ENCODE results near the gene RPP21.

The RPP21 gene

GRCh38 chr6:30344868-30345671 lies at the start of gene RPP21:
Gene RPP21, plus strand, starts transcription at chr6:30345156. Its CDS starts 16 bp downstream, at chr6:30345172.
- TF ChIP-seq, protein P1, sequence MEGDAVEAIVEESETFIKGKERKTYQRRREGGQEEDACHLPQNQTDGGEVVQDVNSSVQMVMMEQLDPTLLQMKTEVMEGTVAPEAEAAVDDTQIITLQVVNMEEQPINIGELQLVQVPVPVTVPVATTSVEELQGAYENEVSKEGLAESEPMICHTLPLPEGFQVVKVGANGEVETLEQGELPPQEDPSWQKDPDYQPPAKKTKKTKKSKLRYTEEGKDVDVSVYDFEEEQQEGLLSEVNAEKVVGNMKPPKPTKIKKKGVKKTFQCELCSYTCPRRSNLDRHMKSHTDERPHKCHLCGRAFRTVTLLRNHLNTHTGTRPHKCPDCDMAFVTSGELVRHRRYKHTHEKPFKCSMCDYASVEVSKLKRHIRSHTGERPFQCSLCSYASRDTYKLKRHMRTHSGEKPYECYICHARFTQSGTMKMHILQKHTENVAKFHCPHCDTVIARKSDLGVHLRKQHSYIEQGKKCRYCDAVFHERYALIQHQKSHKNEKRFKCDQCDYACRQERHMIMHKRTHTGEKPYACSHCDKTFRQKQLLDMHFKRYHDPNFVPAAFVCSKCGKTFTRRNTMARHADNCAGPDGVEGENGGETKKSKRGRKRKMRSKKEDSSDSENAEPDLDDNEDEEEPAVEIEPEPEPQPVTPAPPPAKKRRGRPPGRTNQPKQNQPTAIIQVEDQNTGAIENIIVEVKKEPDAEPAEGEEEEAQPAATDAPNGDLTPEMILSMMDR (IDR thresholded peaks at IDR 0.05; ENCODE audit: borderline replicate concordance, insufficient read depth, low read depth, low read length) = no peak
- peak within 1 kb of the TSS; percentile 74 for H3K4me3 ChIP-seq (ENCODE audit: low read depth, low read length)

DNA sequence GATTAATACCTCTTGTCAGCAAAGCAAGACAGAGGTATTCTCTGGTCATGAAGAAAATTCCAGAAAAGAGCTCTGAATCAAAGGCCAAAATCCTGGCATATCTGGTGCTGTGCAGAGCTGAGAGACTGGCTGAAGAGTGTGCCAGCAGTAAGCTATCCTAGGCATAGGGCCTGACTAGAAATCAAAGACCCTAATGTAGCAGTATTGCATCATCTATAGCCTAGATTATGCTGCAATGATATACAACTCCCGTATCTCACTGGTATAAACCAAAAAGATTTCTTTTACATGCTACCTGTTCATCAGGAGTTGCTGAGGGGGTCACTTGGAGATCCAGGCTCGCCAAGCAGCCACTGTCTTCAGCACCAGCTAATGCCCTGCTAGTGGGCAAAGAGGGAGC lies 49.1 kb upstream of the RPP21 start:
- no peak overlapping the region for H3K4me3 ChIP-seq (ENCODE audit: low read depth, low read length)
- TF ChIP-seq, protein P1 (IDR thresholded peaks at IDR 0.05; ENCODE audit: borderline replicate concordance, insufficient read depth, low read depth, low read length) = no peak

- no peak overlapping the region for H3K4me3 ChIP-seq (ENCODE audit: low read depth, low read length)
- TF ChIP-seq, protein P1 (IDR thresholded peaks at IDR 0.05; ENCODE audit: borderline replicate concordance, insufficient read depth, low read depth, low read length) = no peak
Observed at GRCh38 chr6:30304002-30304401, 41.0 kb upstream of the RPP21 start.

- no peak overlapping the region for H3K4me3 ChIP-seq (ENCODE audit: low read depth, low read length)
- TF ChIP-seq, protein P1 (IDR thresholded peaks at IDR 0.05; ENCODE audit: borderline replicate concordance, insufficient read depth, low read depth, low read length) = no peak
Observed at GRCh38 chr6:30311101-30311500, 33.9 kb upstream of the RPP21 start.

GRCh38 chr6:30311671-30312070 lies 33.3 kb upstream of the RPP21 start:
- no peak overlapping the region for H3K4me3 ChIP-seq (ENCODE audit: low read depth, low read length)
- TF ChIP-seq, protein P1 (IDR thresholded peaks at IDR 0.05; ENCODE audit: borderline replicate concordance, insufficient read depth, low read depth, low read length) = no peak

- H3K4me3 ChIP-seq (ENCODE audit: low read depth, low read length) = no peak overlapping the region
- TF ChIP-seq, protein P1 (IDR thresholded peaks at IDR 0.05; ENCODE audit: borderline replicate concordance, insufficient read depth, low read depth, low read length) = no peak
Observed at GRCh38 chr6:30312266-30312665, 32.7 kb upstream of the RPP21 start.

GRCh38 chr6:30312676-30313321 lies 32.2 kb upstream of the RPP21 start:
- TF ChIP-seq, protein P1 (IDR thresholded peaks at IDR 0.05; ENCODE audit: borderline replicate concordance, insufficient read depth, low read depth, low read length) = no peak
- no peak overlapping the region for H3K4me3 ChIP-seq (ENCODE audit: low read depth, low read length)
